ENCODE data around the gene WNT8B.

Gene WNT8B

GRCh38 chr10:100477970-100478369 is 15.2 kb downstream of the WNT8B start:
- no peak overlapping the region for H3K4me3 ChIP-seq (ENCODE audit: low read length)
- no peaks in the 10 kb centered on the region for H4K20me1 ChIP-seq (ENCODE audit: insufficient read depth, low read length)
- H3K9ac ChIP-seq (ENCODE audit: low read length), result no peak overlapping the region
- H2AFZ ChIP-seq (ENCODE audit: low read depth, low read length), result no peak overlapping the region
- H3K4me1 ChIP-seq (ENCODE audit: low read length), result 0 out of 2 replicates have a peak, but pooled peaks cover 3% of the 10 kb centered on the region
- no peaks in the 10 kb centered on the region for H3K9me3 ChIP-seq (ENCODE audit: insufficient read depth, low read length)
- H3K79me2 ChIP-seq (ENCODE audit: low read length), result no peaks in the 10 kb centered on the region
- H3K4me2 ChIP-seq (ENCODE audit: low read length), result no peak overlapping the region
- H3K27me3 ChIP-seq (ENCODE audit: low read depth, low read length), result peaks cover 21% of the 10 kb centered on the region
- H3K36me3 ChIP-seq (replicated peaks; ENCODE audit: low read depth, low read length), result no peaks in the 10 kb centered on the region
- H3K27ac ChIP-seq (ENCODE audit: low read length), result no peak overlapping the region
- TF ChIP-seq CTCF (IDR thresholded peaks at IDR 0.05; ENCODE audit: low read depth, low read length) (no peak), EZH2phosphoT487 (IDR thresholded peaks at IDR 0.05; ENCODE audit: low read depth) (no peak)

- Histone ChIP-seq H3K27ac (ENCODE audit: low read length) (no peak overlapping the region), H3K9me3 (ENCODE audit: insufficient read depth, low read length) (no peaks in the 10 kb centered on the region), H3K27me3 (ENCODE audit: low read depth, low read length) (peaks cover 21% of the 10 kb centered on the region), H2AFZ (ENCODE audit: low read depth, low read length) (no peak overlapping the region), H3K79me2 (ENCODE audit: low read length) (no peaks in the 10 kb centered on the region), H4K20me1 (ENCODE audit: insufficient read depth, low read length) (no peaks in the 10 kb centered on the region), H3K4me2 (ENCODE audit: low read length) (no peak overlapping the region), H3K4me3 (ENCODE audit: low read length) (no peak overlapping the region), H3K9ac (ENCODE audit: low read length) (no peak overlapping the region), H3K4me1 (ENCODE audit: low read length) (0 out of 2 replicates have a peak, but pooled peaks cover 3% of the 10 kb centered on the region), H3K36me3 (replicated peaks; ENCODE audit: low read depth, low read length) (no peaks in the 10 kb centered on the region)
- TF ChIP-seq EZH2phosphoT487 (IDR thresholded peaks at IDR 0.05; ENCODE audit: low read depth), result no peak
Measured at GRCh38 chr10:100479037-100479436, 16.2 kb downstream of the WNT8B start.

GRCh38 chr10:100480002-100480401 is 17.2 kb downstream of the WNT8B start:
- Histone ChIP-seq H3K27me3 (ENCODE audit: low read depth, low read length) (peaks cover 21% of the 10 kb centered on the region), H3K36me3 (replicated peaks; ENCODE audit: low read depth, low read length) (no peaks in the 10 kb centered on the region), H3K4me2 (ENCODE audit: low read length) (no peak overlapping the region), H3K27ac (ENCODE audit: low read length) (no peak overlapping the region), H2AFZ (ENCODE audit: low read depth, low read length) (no peak overlapping the region), H3K9ac (ENCODE audit: low read length) (no peak overlapping the region), H3K79me2 (ENCODE audit: low read length) (no peaks in the 10 kb centered on the region), H4K20me1 (ENCODE audit: insufficient read depth, low read length) (no peaks in the 10 kb centered on the region), H3K9me3 (ENCODE audit: insufficient read depth, low read length) (no peaks in the 10 kb centered on the region), H3K4me1 (ENCODE audit: low read length) (0 out of 2 replicates have a peak, but pooled peaks cover 3% of the 10 kb centered on the region), H3K4me3 (ENCODE audit: low read length) (no peak overlapping the region)
- TF ChIP-seq EZH2phosphoT487 (IDR thresholded peaks at IDR 0.05; ENCODE audit: low read depth) (no peak), CTCF (IDR thresholded peaks at IDR 0.05; ENCODE audit: low read depth, low read length) (no peak)

- H3K9me3 ChIP-seq (ENCODE audit: insufficient read depth, low read length), result no peaks in the 10 kb centered on the region
- H3K4me2 ChIP-seq (ENCODE audit: low read length), result peak overlapping the region; percentile 100
- TF ChIP-seq EZH2phosphoT487 (IDR thresholded peaks at IDR 0.05; ENCODE audit: low read depth) (no peak), CTCF (IDR thresholded peaks at IDR 0.05; ENCODE audit: low read depth, low read length) (no peak)
- 0 out of 2 replicates have a peak, but pooled peaks cover 3% of the 10 kb centered on the region for H3K4me1 ChIP-seq (ENCODE audit: low read length)
- peaks cover 21% of the 10 kb centered on the region for H3K27me3 ChIP-seq (ENCODE audit: low read depth, low read length)
- no peak overlapping the region for H3K27ac ChIP-seq (ENCODE audit: low read length)
- no peaks in the 10 kb centered on the region for H3K79me2 ChIP-seq (ENCODE audit: low read length)
- no peaks in the 10 kb centered on the region for H4K20me1 ChIP-seq (ENCODE audit: insufficient read depth, low read length)
- H3K36me3 ChIP-seq (replicated peaks; ENCODE audit: low read depth, low read length), result no peaks in the 10 kb centered on the region
- H3K4me3 ChIP-seq (ENCODE audit: low read length), result peak overlapping the region; percentile 86
- H3K9ac ChIP-seq (ENCODE audit: low read length), result peak overlapping the region; percentile 39
- H2AFZ ChIP-seq (ENCODE audit: low read depth, low read length), result peak overlapping the region; percentile 90
Measured at GRCh38 chr10:100481462-100482081, 18.8 kb downstream of the WNT8B start.
